GM18511 (cell line): ENCODE measurements around the gene MON2.

Experiments used
- ATAC-seq: cut with Tn5 transposase; IDR thresholded peaks from one replicate; pipeline ENCODE4 v1.9.1; 2021; ENCODE audit warnings: mild to moderate bottlenecking, moderate library complexity; ENCODE audit not compliant: unreplicated experiment

The MON2 gene

DNA sequence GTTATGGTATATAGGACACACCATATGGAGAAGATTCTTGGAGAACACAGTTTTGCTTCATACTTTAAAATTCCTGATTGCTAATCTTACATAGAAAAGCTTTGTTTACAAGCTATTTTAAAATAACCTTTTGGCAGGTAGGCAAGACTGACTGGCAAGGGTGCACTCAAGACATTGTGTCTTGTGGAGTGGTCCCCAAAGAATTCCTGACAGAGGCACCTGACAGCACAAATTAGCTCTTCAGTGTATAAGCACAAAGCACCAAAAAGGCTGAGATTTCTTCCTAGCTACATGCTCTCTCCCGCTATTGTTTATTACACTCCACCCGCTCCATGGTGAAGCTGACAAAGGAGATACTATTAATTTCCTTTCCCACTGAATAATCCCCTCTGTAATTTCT, 139.4 kb downstream of the MON2 start:
- no peak for ATAC-seq

DNA sequence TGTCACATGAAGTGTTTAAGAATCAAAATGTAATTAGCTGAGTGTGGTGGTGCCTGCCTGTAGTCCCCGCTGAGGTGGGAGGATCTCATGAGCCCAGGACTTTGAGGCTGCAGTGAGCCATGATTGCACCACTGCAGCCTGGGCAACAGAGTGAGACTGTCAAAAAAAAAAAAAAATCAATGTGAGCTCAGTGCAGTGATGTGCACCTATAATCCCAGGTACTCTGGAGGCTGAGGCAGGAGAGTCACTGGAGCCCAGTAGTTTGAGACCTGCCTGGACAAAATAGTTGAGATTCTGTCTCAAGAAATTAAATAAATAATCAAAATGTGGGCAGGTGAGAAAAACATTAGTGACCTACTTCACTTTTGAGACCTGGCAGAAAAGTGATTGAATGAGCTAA, 140.0 kb downstream of the MON2 start:
- no peak for ATAC-seq

DNA sequence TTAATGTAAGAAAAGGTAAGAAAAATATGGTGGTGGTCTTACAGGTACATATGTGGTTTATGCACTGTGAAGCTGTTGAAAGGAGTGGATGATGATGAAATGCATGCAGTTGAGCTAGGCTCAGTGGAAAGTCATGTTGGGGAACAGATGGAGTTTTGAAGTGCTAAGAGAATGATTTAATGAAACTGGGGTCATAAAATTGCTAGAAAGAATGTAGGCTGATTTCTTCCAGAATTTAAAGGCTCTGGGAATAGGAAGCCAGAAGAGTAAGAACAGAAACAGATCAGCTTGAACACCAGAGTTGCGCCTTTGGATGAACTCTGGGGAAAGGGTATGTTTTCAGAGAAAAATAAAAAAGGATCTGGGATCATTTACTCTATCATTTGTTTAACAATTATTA, 146.5 kb downstream of the MON2 start:
- ATAC-seq: no peak

- ATAC-seq: no peak
Observed at GRCh38 chr12:62618319-62618718, 151.7 kb downstream of the MON2 start.

DNA sequence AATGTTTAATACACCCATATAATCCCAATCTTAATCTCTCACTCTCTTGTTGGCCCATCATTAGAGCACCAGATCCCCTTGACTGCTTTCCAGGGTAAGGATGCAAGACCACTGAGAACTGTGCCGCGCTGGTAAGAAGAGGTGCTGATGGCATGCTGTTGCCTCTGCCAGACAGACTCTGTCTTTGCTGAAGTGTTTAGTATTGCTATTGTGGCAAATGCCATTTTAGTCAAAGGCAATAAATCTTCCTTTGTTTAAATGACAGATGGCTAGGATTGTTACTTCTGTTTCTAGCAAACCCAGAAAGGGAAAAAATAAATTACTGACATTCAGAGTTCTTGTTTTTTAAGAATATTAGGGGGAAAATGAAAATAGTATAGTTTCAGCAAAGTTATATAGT, 152.3 kb downstream of the MON2 start:
- no peak for ATAC-seq

DNA sequence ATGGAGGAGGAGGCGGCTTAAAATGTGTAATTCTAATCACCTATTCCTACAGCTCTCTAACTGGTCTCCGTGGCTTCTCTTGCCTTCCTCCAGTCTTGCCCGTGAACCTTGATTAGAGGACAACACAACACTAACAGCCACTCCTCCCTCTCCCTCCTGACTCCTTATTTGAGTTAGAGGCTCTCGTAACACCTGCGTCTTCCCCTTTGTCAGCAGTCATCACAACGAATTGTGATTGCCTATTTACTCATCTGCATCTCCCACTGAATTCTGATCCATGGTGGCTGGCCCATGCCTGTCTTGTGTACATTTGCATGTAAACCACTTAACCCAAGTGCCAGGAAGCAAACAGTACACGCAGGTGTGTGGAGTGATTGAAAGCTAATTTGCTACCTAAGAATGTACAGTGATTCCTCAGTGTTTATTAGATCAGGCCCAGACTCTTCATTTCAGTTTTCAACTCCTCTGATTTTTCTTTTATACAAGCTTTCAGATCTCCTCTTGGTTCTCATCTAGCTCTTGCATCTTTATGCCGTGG, 154.5 kb downstream of the MON2 start:
- ATAC-seq: no peak

GRCh38 chr12:62622177-62622576, 155.6 kb downstream of the MON2 start:
- ATAC-seq: no peak

DNA sequence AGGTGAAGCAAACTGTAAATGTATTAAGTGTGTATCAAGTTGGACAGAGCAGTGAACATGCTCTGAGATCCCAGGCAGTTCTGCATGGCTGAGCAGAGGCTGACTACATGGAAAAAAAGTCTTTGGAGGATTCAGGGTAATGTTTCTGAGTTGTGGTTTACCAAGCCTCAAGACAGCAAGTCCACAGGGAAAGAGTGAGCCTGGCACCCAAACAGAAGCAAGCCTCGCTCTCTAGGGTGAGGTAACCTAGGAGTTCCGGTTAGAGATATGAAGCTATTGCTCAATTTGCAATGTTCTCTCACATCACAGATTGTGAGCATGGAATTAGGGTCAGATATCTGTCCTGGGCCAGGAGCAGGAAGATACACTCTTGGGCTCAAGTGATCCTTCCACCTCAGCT, 158.6 kb downstream of the MON2 start:
- no peak for ATAC-seq

GRCh38 chr12:62627181-62627580, 160.6 kb downstream of the MON2 start:
- ATAC-seq: no peak

DNA sequence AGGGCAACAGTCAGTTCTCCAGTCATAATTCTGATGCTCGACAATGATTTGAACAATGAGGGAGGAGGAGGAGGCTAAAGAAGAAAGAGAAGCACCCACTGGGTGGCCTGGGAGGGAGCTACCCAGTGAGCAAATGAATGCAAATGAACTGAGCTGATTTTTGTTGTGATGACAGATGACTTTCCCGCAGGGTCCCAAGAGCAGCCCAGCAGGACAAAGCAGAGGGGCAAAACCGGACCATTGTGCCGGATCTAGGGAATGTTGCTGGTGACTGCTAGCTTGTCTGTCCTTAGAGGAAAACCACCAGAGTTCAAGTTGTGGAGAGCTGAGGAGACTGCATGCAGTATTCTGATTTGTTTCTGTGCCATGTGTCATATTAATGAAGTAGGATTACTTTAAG, 162.8 kb downstream of the MON2 start:
- no peak for ATAC-seq

- ATAC-seq: no peak
Observed at GRCh38 chr12:62629971-62630739, 163.5 kb downstream of the MON2 start.

GRCh38 chr12:62631471-62632410, 165.1 kb downstream of the MON2 start:
- ATAC-seq: peak; percentile 75

GRCh38 chr12:62632411-62632918, 165.8 kb downstream of the MON2 start:
- ATAC-seq: peak; percentile 55

DNA sequence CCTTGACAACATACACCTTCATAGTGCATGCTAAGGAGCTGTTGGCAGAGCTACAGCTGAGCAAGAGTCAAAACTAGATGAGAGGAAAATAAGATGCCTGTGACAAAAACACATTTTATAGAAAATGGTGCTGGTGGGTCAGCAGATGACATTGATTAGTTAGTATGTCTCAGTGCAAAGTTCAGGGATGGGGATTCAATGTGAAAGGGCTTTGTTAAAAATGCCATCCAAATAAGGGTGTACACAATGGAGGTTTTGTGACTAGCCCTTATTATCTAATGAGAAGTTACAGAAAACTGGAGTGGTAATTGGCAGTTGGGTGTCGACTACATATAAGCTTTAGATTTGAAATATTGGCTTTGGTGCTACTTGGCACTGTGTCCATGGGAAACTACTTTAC, 169.0 kb downstream of the MON2 start:
- no peak for ATAC-seq

- no peak for ATAC-seq
Observed at GRCh38 chr12:62637679-62638078, 171.1 kb downstream of the MON2 start.

DNA sequence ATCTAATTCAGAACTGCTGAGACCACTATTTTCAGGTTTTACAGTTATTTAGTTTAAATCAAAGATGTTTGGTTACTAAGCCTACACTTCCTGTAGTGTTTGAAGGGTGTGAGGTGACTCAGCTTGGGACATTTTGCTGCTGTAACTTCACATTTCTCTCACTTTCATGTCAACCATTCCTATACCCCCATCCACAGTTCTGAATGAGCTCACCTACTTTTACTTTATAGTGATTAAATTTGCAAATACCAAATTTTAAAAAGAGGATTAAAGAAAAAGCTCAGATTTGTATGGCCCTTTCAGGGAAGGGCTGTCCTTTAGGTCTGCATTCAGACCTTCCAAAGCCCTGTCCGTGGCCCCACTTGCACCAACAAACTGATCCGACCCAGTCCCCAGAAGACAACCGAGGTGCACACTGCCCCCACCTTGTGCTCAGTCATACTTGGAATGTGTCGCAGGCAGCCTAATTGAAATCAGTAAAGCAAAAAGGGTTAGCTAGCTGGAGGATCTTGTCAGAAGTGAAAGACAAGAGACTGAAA, 174.4 kb downstream of the MON2 start:
- ATAC-seq: peak; percentile 93

- ATAC-seq: no peak
Observed at GRCh38 chr12:62642486-62642885, 175.9 kb downstream of the MON2 start.

DNA sequence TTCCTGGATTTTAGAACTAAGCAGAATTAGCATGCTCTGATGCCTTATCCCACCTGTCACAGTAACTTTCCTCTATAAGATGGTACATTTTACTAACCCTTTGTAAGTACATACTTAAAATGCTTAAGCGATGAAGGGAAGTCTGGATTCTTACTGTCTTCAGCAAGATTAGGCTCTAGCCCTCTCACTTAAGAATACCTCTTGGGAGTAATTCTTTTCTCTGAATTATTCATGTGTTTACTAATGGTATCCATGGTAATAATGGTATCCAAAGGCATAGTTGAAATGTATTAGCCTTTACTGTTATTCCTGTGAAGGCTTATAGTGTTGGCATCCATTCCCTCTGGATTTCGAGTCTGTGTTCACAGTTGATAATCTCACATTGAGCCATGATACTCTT, 176.9 kb downstream of the MON2 start:
- ATAC-seq: no peak

GRCh38 chr12:62646566-62646965, 179.9 kb downstream of the MON2 start:
- ATAC-seq: no peak

DNA sequence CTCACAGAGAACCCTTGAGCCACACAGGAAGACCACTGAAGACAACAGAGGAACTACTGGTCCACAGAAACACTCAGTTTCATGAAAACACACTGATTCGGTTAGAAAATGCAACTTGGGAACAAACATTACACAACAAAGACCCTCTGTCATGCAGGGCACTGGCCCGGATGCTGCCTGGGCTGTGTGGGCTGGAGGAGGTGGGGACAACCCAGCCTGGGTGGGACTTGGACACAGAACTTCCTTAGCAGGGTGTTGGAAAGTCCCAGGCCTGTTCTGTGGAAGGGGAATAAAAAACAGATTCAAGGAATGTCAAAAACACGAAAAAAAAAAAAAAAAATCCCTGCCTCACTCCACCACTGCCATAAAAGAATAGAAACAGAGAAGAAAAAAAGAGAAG, 181.0 kb downstream of the MON2 start:
- ATAC-seq: no peak

DNA sequence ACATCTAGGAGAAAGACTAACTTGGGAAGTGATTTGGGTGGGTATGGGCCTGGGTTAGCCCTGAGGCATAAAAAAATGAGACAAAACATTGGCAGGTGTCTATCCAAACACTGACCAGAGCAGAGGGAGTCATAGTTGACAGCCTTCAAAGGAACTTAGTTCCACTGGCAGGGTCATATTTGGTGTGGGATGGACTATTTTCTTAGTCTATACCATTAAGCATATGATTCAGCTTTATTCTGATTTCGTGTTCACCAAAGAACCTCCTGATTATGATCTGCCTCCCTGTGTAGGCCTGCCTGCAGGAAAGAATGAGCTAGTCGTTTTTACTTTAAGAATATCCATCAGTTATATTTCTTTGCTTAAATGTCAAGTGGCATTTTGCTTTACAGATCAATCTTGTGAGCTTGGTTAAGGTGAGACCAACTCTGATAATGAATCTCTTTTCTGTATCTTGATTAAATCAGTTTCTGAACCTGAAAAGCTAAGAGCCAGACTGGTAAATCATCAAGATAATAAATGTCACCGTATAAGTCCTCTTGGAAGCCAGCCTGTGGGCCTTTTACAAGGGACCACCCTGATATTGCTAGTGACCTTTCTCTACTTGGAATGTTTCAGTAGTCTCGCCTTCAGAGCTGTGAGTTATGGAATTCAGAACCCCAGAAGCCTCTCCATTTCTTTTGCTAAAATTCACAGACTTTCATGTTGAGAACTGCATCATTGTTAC, 182.9 kb downstream of the MON2 start:
- no peak for ATAC-seq
